Measurements from ENCODE around the gene SSX1. TPM values are rescaled to one million over a fixed set of nuclear protein-coding genes. Genes with fewer than 3 reads are reported as not detected.

Gene SSX1
- total and polyA plus RNA-seq, 9 of the 15 experiments (the other 6 are each of a cell fraction or from before 2014, with no cell fraction given): 15.2 to 221 (median 115) TPM

DNA sequence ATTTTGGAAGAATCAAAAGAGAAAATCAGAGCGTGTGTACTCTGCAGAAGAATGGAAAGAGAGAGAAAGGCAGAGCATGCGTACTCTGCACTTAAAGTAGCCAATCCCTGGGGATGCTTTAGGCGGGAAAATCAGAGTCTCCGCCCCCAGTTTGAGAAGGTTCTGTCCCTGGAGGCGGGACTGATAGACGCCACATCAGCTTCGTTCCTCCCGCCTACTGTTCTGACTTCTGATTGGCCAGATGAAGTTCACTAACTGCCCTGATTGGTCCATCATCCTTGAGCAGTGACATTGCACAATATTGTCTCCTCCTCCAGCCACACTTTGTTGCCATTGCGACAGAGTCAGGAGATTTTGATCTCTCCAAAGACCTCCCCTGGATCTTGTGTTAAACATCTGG is 23.8 kb downstream of the SSX1 start:
- Histone ChIP-seq H3K27ac (ENCODE audit: extremely low read depth, low read depth, low read length) (no peak overlapping the region), H3K27me3 (ENCODE audit: control insufficient read depth in 2 of 2, insufficient read depth in 2 of 2, low read length in 2 of 2) (no peaks in the 10 kb centered on the region; a peak in 1 of 5 replicates), H3K4me2 (ENCODE audit: insufficient read depth, low read length) (no peak overlapping the region), H3K4me3 (no peak overlapping the region), H3K79me2 (ENCODE audit: control insufficient read depth, insufficient read depth, low read length) (no peaks in the 10 kb centered on the region), H3K9ac (ENCODE audit: insufficient read depth in 1 of 2, low read depth in 2 of 2, low read length in 2 of 2) (no peak overlapping the region), H3K36me3 (ENCODE audit: control insufficient read depth, insufficient read depth, low read length) (no peaks in the 10 kb centered on the region), H3K9me3 (replicated peaks; ENCODE audit: control insufficient read depth, insufficient read depth, low read depth, low read length) (no peaks in the 10 kb centered on the region), H3K4me1 (replicated peaks in 1 of 2; ENCODE audit: control insufficient read depth in 2 of 2, insufficient read depth in 2 of 2, low read length in 2 of 2) (peaks cover 0 to 3% of the 10 kb centered on the region in 2 experiments; a peak in 1 of 5 replicates), H4K20me1 (replicated peaks; ENCODE audit: control insufficient read depth, insufficient read depth, low read length) (no peaks in the 10 kb centered on the region), H2AFZ (ENCODE audit: low read depth, low read length) (peak overlapping the region; percentile 36; the same call in 1 of the 2 replicates), H3K9me1 (ENCODE audit: control insufficient read depth, insufficient read depth, low read length) (no peaks in the 10 kb centered on the region)
- BruUV-seq (replicated peaks): no TSS peak
- POLR2A ChIA-PET: interaction anchor here (0.6 to 1.3 kb wide), 2 partner anchors 14 to 22 kb away, joined by 3 read pairs; no protein-coding TSS in a partner anchor
- WGBS (ENCODE audit: insufficient coverage, low coverage, missing lambda C conversion rate): 5% methylated on average over 8 of the region's 9 CpGs
- in situ Hi-C loops (cut with MboI) (no loop called here), intact Hi-C loops (cut with micrococcal nuclease) (no loop called here)
- CTCF ChIA-PET (ENCODE audit: low intra/inter-chr PET ratio): no interaction called here
- ATAC-seq: peak; percentile 92
- FAIRE-seq: peak; percentile 89
- peak; percentile 48 to 78 (median 63) for DNase-seq (ENCODE audit: extremely low read depth in 1 of 4, low spot score in 3 of 4)
- TF ChIP-seq ZEB2 (IDR thresholded peaks at IDR 0.05) (no peak), TAF7 (tag; IDR thresholded peaks at IDR 0.05) (no peak), HDAC3 (IDR thresholded peaks at IDR 0.05; ENCODE audit: borderline replicate concordance, partially characterized antibody) (no peak), FOS (IDR thresholded peaks at IDR 0.05; ENCODE audit: extremely low read depth, insufficient read length) (peak; percentile 87), RBM25 (IDR thresholded peaks at IDR 0.05; ENCODE audit: low read depth, low read length, severe bottlenecking) (peak; percentile 75), CEBPB (tag; IDR thresholded peaks at IDR 0.05) (peak; percentile 99), NFE2 (IDR thresholded peaks at IDR 0.05; ENCODE audit: low read depth) (peak; percentile 83), TAF9B (IDR thresholded peaks at IDR 0.05; ENCODE audit: partially characterized antibody) (no peak), CREB3L1 (IDR thresholded peaks at IDR 0.05; ENCODE audit: borderline replicate concordance, low read depth) (peak; percentile 84; the same call in 1 of the 2 replicates), CEBPG (CRISPR knock-in tag; IDR thresholded peaks at IDR 0.05) (peak; percentile 31; the same call in 1 of the 2 replicates), CEBPG (tag; conservative IDR thresholded peaks at IDR 0.05 in 1 of 2, IDR thresholded peaks at IDR 0.05 in 1 of 2) (peak; percentile 95 to 96), NRF1 (conservative IDR thresholded peaks at IDR 0.05 in 1 of 2, IDR thresholded peaks at IDR 0.05 in 1 of 2) (peak; percentile 83 to 86), EP400 (IDR thresholded peaks at IDR 0.05) (peak; percentile 36; the same call in 1 of the 2 replicates), NFYB (IDR thresholded peaks at IDR 0.05; ENCODE audit: extremely low read depth, insufficient read length) (peak; percentile 88), FOXP1 (CRISPR knock-in tag; IDR thresholded peaks at IDR 0.05) (no peak)

Measured in K562 (cell line).